Left ventricle myocardium inferior (tissue), 1 donor: ENCODE results near the gene METTL26. TPM values are rescaled to one million over a fixed set of nuclear protein-coding genes. Genes with fewer than 3 reads are reported as not detected.

Experiments used
- DNase-seq: peaks from one replicate; pipeline ENCODE4 v3.0.0-alpha.2; 2020
- H3K27ac ChIP-seq: fragments of 200-600 bp; replicated peaks from 2 replicates; pipeline ENCODE4 v1.8.0; 2021
- H3K27me3 ChIP-seq: fragments of 200-600 bp; 2 replicates; pipeline ENCODE4 v1.8.0; 2021; ENCODE audit warnings: low read depth
- H3K36me3 ChIP-seq: fragments of 200-600 bp; 2 replicates; pipeline ENCODE4 v1.8.0; 2021
- H3K4me1 ChIP-seq: fragments of 200-600 bp; 2 replicates; pipeline ENCODE4 v1.8.0; 2021
- H3K4me3 ChIP-seq: fragments of 200-600 bp; 2 replicates; pipeline ENCODE4 v1.8.0; 2021; ENCODE audit warnings: mild to moderate bottlenecking, moderate library complexity
- H3K9me3 ChIP-seq: fragments of 200-600 bp; replicated peaks from 2 replicates; pipeline ENCODE4 v1.8.0; 2021
- intact Hi-C: fragments of 100-400 bp; cut with micrococcal nuclease; formaldehyde crosslinking; loops from one replicate; pipeline ENCODE4 v1.11.0; 2022
- total RNA-seq: library from RNA; stranded (reverse); fragmentation: NEBNext Ultra II Directional; extraction: Animal tissue kit (Norgen Biotek cat#: 25700); gene quantifications from one replicate; pipeline ENCODE4 v1.2.1, GENCODE V29; 2021
- TF ChIP-seq, protein P1 (sequence below): fragments of 200-600 bp; IDR thresholded peaks from 2 replicates; pipeline ENCODE4 v1.8.0; 2021; ENCODE audit warnings: antibody characterized with exemption, mild to moderate bottlenecking, borderline replicate concordance
- donor health status: DM: no; HTN: yes; CAD: no; lungs with severe emphysema.

The METTL26 gene
- total RNA-seq, 1 donor from 2014 or later, result 49.2 TPM

DNA sequence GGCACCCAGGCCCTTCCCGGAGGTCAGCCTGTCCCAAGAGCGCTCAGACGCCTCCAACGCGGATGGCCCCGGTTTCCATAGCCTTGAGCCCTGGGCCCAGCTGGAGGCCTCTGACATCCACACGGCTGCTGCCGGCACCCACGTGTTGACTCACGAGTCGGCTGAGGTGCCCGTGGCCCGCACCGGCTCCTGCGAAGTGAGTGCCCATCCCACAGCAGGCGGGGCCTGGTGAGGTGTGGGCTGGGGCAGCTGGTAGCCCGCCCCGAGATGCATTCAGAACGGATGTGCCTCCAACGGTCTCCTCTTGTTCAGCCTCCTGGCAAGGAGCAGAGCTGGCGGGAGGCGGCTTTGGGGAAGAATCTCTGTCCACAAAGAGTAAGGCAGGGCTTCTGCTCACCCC is 15.7 kb upstream of the METTL26 start:
- Histone ChIP-seq H3K4me1 (peaks cover 35% of the 10 kb centered on the region), H3K4me3 (no peak overlapping the region), H3K36me3 (no peaks in the 10 kb centered on the region), H3K27me3 (no peaks in the 10 kb centered on the region), H3K9me3 (no peaks in the 10 kb centered on the region), H3K27ac (no peak overlapping the region)
- DNase-seq, result no peak
- TF ChIP-seq, protein P1, sequence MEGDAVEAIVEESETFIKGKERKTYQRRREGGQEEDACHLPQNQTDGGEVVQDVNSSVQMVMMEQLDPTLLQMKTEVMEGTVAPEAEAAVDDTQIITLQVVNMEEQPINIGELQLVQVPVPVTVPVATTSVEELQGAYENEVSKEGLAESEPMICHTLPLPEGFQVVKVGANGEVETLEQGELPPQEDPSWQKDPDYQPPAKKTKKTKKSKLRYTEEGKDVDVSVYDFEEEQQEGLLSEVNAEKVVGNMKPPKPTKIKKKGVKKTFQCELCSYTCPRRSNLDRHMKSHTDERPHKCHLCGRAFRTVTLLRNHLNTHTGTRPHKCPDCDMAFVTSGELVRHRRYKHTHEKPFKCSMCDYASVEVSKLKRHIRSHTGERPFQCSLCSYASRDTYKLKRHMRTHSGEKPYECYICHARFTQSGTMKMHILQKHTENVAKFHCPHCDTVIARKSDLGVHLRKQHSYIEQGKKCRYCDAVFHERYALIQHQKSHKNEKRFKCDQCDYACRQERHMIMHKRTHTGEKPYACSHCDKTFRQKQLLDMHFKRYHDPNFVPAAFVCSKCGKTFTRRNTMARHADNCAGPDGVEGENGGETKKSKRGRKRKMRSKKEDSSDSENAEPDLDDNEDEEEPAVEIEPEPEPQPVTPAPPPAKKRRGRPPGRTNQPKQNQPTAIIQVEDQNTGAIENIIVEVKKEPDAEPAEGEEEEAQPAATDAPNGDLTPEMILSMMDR, result no peak
- intact Hi-C loops, result no loop called here

DNA sequence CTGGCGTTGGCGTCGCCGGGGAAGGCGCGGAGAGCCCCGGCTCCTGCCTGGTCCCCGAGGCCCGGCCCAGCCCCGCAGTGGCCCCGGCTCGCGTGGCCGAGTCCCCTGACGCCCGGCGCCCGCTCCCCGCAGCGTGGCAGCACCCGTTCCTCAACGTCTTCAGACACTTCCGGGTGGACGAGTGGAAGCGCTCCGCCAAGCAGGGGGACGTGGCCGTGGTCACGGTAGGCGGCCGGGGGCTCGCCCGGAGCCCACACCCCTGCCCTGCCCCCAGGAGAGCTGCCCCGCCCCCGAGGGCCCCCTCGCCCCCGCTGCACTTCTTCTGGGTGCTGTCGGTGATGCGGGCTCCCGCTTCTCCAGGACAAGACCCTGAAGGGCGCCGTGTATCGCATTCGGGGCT is 13.5 kb upstream of the METTL26 start:
- Histone ChIP-seq H3K9me3 (no peaks in the 10 kb centered on the region), H3K4me1 (peaks cover 57% of the 10 kb centered on the region), H3K4me3 (peak overlapping the region; percentile 87), H3K27me3 (no peaks in the 10 kb centered on the region), H3K36me3 (no peaks in the 10 kb centered on the region), H3K27ac (peak overlapping the region; percentile 97)
- intact Hi-C loops, result no loop called here
- DNase-seq, result no peak
- TF ChIP-seq, protein P1, result no peak

DNA sequence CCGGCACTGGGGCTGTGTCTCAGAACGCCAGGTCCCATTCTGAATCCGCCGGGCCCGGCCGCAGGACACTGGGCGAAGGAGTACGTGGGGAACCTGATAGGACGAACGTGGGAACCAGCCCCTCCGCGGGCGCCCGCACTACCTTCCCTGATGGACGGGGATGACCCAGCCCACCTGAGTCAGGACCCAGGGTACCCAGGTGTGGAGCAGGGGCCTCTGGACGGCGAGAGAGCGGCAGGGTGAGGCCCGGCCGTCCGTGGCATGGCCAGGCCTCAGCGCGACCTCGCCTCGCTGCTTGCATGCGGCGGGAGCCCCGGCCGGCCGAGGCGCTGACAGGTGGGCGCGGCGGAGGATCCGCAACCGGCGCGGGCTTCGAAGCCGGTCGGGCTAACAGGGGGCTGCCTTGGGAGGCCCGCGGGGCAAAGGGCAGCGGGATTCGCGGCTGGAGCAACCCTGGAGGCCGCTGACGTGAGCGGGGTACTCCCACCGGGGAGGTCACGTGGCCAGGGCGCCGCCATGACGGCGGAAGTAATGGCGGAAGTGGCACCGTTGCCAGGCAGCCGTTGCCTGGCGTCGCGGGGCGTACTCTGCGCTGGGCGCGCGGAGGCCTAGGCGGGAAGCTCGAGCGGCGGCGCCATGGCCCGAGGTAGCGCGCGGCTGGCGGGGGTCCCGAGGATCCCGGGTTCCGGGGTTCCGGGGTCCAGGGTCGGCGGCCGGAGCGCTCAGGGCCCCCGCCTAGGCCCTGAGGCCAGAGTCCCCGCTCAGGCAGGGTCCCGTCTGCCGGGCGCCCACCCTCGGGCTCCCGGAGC is 12.9 kb upstream of the METTL26 start, which contains the start of gene WDR90:
TSS of gene WDR90 (plus strand) at position 585 of the 809 bp plus-strand sequence. CDS start at position 637, 52 bp downstream.
- H3K4me1 ChIP-seq, result peaks cover 64% of the 10 kb centered on the region
- intact Hi-C loops, result no loop called here
- TF ChIP-seq, protein P1, result no peak

DNA sequence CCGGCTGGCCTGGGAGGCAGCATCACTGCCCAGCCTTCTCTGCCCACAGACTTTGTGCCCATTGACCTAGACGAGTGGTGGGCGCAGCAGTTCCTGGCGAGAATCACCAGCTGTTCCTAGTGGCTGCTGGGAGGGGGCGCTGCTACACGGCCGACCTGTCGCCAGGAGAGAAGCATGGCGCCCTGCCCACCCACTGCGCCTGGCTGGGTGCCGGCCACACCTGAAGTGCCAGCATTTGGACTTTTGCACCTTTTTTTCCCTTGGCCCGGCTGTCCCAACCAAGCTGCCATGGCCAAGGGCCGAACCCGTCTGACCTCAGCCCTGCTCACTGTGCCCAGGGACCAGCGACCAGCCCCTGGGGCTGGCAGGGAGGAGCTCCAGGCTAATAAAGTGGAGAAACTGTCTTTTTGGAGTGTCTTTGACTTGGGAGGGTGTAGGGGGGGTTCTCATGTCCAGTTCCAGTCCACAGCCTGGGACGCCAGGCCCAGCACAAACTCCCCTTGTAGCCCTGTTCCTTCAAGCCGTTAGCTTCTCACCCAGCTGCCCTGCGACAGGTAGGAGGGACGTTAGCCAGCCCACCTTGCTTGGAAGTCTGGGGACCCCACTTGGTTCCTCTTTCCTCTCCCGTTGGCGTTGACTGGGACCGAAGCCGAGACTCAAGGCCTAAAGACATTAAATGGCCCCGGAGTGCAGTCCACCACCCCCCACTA is 12.1 kb upstream of the METTL26 start:
- intact Hi-C loops, result no loop called here
- TF ChIP-seq, protein P1, result peak; percentile 37
- H3K36me3 ChIP-seq, result peaks cover 5% of the 10 kb centered on the region
- H3K4me3 ChIP-seq, result peak overlapping the region; percentile 87
- H3K9me3 ChIP-seq, result no peaks in the 10 kb centered on the region
- peak overlapping the region; percentile 97 for H3K27ac ChIP-seq
- no peak for DNase-seq
- peaks cover 71% of the 10 kb centered on the region for H3K4me1 ChIP-seq
- H3K27me3 ChIP-seq, result no peaks in the 10 kb centered on the region

More for the DNA sequence above, 12.9 kb upstream of the METTL26 start, which contains the start of gene WDR90:
- Histone ChIP-seq H3K9me3 (no peaks in the 10 kb centered on the region), H3K4me3 (peak within 1 kb of the TSS; percentile 87), H3K27ac (peak within 1 kb of the TSS; percentile 97), H3K27me3 (no peaks in the 10 kb centered on the region), H3K36me3 (no peaks in the 10 kb centered on the region)
- DNase-seq, result peak; percentile 95

DNA sequence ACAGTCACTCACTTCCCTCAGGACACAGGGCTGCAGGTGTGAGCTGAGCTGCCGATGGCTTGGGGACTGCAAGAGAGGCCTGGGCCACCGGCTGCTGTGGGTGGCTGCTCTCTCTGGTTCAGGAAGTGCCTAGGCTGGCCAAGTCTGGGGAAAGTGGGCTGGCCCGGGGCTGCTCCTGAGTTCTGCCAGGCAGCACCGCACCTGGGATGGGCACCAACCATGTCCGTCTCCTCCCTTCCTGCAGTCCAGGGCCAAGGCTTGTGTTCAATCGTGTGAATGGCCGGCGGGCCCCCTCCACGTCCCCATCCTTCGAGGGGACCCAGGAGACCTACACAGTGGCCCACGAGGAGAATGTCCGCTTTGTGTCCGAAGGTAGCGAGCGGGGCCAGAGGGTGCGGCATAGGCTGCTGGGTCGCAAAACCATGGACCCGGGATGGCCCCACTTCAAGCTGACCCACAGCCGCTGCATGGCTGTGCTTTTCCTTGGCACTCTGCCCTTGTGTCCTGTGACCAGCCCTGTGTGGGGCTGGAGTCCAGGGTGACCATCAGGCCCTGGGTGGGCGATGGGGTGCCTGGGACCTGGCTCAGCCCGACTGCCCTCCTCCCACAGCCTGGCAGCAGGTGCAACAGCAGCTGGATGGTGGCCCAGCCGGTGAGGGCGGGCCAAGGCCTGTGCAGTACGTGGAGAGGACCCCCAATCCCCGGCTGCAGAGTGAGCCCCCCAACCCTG is 11.2 kb upstream of the METTL26 start:
- H3K4me3 ChIP-seq, result peak overlapping the region; percentile 87
- TF ChIP-seq, protein P1, result no peak
- peaks cover 7% of the 10 kb centered on the region for H3K36me3 ChIP-seq
- H3K4me1 ChIP-seq, result peaks cover 80% of the 10 kb centered on the region
- DNase-seq, result no peak
- peak overlapping the region; percentile 97 for H3K27ac ChIP-seq
- intact Hi-C loops, result no loop called here
- no peaks in the 10 kb centered on the region for H3K9me3 ChIP-seq
- H3K27me3 ChIP-seq, result no peaks in the 10 kb centered on the region
